D721Med (cell line): ENCODE data around the gene SCEL.

Experiments used
- DNase-seq: peaks from one replicate; pipeline ENCODE4 v3.0.0; 2011; ENCODE audit warnings: low spot score; ENCODE audit not compliant: insufficient read length
- FAIRE-seq: peaks from 2 replicates; lab custom pipeline; 2011; peaks lifted over from hg19 to GRCh38; lab: Jason Lieb, UNC
- CTCF ChIP-seq: IDR thresholded peaks from 2 replicates; pipeline ENCODE4 v1.5.1; 2012; ENCODE audit warnings: mild to moderate bottlenecking, control low read depth; ENCODE audit not compliant: insufficient read depth; ENCODE audit errors: missing control alignments

Gene SCEL

GRCh38 chr13:77502104-77502720 lies 33.3 kb upstream of the SCEL start:
- DNase-seq = no peak
- no peak for FAIRE-seq
- no peak for TF ChIP-seq CTCF

- FAIRE-seq = no peak
- DNase-seq = no peak
These were observed 32.1 kb upstream of the SCEL start for GRCh38 chr13:77503398-77503797.

GRCh38 chr13:77506874-77507273 lies 28.6 kb upstream of the SCEL start:
- TF ChIP-seq CTCF = peak; percentile 20
- DNase-seq (no peak), FAIRE-seq (no peak)

More at GRCh38 chr13:77503398-77503797, 32.1 kb upstream of the SCEL start:
- TF ChIP-seq CTCF = no peak

- no peak for TF ChIP-seq CTCF
- no peak for FAIRE-seq
- DNase-seq = no peak
These were observed 27.4 kb upstream of the SCEL start for GRCh38 chr13:77507931-77508776.

GRCh38 chr13:77508959-77509620 lies 26.4 kb upstream of the SCEL start:
- no peak for TF ChIP-seq CTCF
- FAIRE-seq (no peak), DNase-seq (no peak)

- FAIRE-seq (no peak), DNase-seq (no peak)
- no peak for TF ChIP-seq CTCF
These were observed 25.4 kb upstream of the SCEL start for GRCh38 chr13:77510156-77510555.
